HG03354 (cell line): Measurements from ENCODE around the gene CYFIP1.

Experiments
- ATAC-seq: cut with Tn5 transposase; IDR thresholded peaks from one replicate; pipeline ENCODE4 v1.9.1; 2021; ENCODE audit warnings: mild to moderate bottlenecking; ENCODE audit not compliant: unreplicated experiment, poor library complexity, severe bottlenecking

The CYFIP1 gene

DNA sequence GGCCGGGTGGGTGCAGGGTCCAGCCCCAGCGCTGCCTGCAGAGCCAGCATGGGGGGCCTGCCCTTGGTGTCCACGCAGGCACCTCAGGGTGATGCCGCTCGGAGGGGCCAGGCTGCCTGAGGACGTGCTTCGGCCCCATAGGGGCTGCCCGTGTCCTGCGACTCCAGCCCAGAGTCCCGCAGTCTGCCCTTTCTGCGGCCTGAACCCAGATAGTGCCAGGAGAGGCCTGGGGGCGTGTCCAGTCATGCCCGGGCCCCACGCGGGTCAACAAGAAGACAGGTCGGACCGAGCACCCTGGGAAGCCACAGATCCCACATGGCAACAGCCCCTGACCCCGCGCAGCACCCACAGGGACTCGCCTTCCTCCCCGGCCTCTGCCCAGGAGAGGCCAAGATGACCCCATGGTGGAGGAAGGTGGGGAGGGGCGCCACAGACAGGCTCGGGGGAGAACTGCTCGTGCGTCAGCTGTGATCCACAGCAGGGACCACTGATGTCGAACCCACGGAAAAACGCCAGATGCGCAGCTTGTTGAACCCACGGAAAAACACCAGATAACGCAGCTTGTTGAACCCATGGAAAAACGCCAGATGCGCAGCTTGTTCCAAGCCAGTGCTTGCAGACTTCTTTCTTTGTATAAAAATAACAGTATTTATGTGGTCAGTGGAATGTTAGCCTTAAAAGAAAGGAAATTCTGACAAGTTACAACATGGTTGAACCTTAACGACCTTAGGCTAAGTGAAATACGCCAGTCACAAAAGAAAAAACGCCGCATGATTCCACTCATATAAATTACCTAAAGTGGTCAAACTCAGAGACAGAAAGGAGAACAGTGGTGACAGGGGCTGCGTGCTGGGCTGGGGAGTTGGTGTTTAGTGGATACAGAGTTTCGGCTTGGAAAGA is 28.5 kb downstream of the CYFIP1 start:
- ATAC-seq, result no peak

DNA sequence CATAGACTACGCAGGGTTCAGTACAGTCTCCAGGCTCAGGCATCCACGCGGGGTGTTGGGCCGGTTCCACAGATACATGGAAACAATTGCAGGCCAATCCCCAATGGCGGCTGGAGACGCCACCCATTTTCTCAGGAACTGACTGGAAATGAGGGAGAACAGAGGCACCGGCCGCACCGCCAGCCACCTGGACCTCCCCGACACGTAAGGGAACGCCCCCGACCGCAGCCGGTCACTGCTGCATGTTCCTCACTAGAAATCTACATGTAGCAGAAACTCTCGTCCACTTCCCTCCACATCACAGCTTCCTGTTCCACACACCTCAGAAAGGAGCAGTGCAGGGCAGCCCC is 29.2 kb downstream of the CYFIP1 start:
- ATAC-seq, result no peak

DNA sequence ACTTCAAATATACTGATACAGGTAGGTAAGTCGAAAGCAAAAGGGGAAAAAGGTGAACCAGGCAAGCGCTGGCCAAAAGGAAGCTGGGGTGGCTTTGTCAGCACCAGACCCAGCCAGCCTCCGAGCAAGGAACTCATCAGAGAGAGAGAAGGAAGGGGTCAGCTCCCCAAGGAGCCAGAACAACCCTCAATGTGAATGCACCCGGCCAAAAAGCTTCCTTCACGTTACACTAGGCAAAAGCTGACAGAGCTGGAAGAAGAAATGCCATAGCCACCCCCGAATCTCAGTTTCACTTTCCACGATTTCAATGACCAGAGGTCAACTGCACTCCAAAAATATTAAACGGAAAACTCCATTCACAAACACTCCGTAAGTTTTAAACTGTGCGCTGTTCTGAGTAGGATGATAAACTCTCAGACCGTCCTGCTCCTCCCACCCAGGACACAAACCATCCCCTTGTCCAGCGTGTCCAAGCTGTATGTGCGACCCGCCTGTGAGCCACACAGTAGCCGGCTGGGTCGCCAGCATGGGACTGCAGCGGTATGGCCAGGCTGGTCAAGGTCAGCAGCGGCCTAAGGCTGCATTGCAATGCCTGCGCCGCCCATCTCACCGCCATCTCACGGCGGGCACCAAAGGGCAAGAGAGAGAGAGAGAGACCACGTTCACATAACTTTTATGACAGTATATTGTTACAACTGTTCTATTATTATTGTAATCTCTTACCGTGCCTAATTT is 29.7 kb downstream of the CYFIP1 start:
- ATAC-seq, result no peak

DNA sequence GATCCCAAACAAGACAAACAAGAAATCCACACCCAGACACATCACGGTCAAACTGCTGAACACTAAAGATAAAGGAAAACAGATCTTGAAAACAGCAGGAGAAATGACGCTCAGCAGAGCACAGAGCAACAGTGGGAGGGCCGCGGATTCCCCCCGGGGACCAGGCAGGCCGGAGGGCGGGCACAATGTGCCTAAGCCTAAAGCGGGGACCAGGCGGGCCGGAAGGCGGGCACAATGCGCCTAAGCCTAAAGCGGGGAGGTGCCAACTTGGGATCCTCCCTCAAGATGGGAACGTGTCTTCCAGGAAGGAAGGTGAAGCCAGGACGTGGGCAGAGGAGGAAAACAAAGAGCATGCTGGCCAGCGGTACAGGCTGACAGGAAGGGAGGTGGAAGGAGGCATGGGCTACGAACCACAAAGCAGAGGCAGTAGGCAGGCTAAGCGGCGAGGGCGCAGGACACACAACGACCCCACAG is 31.1 kb downstream of the CYFIP1 start:
- ATAC-seq, result peak; percentile 84

DNA sequence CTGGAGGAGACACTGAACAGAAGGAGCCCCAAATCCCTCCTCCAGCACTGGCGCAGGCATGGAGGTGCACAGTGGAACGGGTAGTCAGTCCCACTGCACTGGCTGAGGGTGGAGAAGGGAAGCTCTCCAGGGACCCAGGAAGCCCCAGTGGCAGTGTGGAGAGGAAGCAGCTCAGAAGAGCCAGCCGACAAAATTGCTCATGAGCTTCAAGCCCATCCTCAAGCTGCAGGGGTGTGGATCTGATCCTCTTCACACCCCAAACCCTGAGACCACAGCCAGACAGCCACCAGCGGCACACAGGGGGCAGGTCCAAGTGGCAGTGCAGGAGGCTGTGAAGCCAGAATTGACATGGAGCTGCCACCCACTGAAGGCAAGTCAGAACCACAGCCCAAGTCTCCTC is 32.1 kb downstream of the CYFIP1 start:
- no peak for ATAC-seq

DNA sequence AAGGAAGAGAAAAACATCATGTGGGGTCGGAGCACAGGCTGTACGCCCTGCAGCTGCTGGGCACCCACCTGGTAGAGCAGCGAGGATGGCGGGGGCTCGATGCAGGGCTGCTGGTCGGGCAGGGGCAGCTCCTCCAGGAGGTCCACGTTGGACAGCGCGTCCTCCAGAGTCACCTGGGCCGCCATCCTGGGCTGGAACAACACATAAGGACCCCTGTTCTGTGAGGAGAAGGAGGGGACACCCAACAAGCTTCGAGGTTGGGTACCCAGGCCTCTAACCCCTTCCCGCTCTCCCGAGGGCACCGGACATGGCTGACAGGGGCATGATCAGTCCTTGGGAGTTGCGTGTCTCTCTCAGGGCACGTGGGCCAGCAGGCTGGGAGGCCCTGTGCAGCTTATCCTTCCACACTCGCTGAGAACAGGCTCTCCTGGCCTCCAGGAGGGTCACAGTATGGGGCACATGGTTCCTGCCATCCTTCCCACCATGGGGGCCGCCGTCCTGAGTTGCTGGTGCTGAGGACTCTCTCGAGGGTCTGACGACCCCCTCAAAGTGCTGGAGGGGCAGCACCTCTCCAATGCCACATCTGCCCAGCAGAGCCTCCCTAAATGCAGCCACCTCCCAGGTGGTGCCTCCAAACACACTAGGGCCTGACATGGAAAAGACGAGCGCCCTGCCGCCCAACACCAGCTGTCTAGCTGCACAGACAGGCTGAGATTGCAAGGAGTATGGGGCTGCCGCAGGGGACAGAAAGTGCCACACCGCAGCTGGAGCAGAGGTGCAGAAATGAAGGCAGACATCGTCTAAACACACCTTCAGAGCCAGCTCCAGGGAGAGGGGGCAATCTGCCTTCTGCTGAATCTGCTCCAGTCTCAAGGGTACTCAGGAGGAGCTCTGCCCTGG is 32.8 kb downstream of the CYFIP1 start:
- ATAC-seq, result no peak

DNA sequence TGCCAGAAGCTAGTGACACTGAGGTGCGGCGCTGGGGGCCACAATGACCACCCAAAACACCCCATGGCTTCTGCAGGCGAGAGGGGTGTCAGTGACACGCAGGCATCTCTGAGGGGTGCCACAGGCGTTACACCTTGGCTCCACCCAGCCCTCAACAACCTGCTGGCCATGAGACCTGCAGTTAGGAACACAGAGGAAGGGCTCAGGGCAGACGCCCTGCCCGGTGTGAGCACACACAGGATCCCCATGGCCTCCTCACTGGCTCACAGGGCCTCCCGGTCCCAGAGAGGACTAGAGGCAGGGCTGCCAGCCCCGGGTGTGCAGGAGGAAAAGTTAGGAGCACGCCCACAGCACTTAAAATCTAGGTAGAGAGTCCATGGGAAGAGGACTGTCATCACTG is 35.1 kb downstream of the CYFIP1 start:
- ATAC-seq, result no peak

DNA sequence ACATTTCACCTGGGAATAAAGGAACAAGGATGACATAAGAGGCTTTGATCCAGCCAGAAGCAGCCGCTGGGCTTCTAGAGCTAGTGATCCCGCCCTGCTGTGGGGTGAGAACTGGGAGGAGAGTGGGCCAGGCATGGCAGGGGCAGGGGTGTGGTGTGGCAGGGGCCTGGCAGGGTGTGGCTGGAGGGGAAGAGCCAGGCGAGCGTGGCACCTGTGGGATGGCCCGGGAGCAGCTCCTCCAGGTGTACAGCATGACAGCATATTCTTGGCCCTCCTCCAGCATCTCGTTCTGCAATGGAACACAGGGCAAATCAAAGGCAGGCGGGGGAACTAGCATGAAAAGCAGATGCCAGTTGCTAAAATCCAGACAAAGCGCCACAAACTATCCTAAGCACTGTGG is 35.5 kb downstream of the CYFIP1 start:
- ATAC-seq, result no peak

DNA sequence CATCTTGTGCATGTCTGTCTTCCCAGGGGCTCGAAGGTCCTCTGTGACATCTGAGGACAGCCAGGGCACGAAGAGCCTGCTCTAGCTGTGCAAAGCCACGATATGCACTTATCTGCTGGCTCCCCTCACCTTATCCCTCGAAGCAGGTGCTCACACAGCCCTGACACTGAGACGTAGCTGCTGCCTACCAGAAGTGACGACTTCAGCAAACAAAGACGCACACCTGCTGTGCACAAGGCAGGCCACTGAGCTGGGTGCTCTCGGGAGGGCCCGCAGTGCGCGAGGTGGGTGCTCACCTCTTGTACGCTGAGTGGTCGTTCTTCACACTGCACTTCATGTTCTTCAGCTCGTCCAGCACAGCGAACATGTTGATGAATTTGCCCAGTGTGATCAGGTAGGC is 37.3 kb downstream of the CYFIP1 start:
- ATAC-seq, result no peak

DNA sequence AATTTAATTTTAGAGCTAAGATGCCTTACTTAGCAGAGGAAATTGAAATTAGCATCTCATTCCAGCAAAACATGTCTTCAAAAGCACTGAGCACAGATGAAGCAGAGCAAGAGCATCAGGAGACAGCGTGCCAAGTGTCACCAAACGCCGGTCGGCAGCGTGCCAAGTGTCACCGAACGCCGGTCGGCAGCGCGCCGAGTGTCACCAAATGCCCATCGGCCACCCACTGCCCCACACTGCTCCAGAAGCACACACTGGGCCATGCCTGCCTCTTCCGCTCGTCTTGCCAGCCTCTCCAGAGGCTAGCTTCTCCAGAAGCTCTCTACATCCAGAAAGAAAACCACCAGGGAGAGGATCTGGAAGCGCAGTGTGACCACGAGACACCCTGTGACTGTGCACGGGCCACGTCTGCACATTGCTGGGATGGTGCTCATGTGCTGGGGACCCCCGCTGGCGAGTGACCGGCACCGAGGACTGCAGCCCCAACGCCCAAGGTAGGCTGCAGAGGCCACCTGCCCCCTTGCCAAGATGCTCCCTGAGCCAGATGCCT is 37.8 kb downstream of the CYFIP1 start:
- ATAC-seq, result no peak

DNA sequence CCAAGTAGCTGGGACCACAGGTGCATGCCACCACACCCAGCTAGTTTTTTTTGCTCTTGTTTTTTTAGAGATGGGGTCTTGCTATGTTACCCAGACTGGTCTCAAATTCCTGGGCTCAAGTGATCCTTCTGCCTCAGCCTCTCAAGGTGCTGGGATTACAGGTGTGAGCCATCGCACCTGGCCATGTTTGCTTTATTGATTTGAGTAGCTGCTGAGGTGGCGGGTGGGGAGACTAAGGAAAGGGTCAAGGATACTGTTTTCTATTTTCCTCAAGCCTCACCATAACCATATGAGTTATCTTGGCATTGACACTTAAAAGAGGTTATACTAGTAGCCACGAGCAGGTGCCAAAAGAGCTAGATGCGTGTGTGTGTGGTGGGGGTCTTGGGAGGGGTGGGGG is 39.0 kb downstream of the CYFIP1 start:
- no peak for ATAC-seq

DNA sequence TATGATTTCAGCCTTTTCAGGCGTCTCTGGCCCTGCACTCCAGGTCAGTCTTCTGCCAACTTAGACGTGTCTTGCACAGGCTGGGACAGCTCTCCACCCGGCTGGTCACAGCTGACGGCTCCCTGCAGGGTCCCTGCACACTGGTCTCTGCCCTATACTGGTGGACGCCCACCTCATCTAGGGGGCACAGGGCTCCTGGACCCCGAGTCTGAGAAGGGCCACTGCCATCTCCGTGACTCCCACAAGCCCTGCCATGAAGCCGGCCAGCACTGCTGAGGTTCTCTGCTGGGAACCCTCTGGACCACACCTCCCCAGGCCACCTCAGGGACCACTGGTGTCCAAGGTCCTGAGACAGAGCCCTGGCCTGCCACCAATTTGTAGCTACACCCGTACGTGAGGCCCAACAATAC is 40.5 kb downstream of the CYFIP1 start:
- ATAC-seq, result no peak

DNA sequence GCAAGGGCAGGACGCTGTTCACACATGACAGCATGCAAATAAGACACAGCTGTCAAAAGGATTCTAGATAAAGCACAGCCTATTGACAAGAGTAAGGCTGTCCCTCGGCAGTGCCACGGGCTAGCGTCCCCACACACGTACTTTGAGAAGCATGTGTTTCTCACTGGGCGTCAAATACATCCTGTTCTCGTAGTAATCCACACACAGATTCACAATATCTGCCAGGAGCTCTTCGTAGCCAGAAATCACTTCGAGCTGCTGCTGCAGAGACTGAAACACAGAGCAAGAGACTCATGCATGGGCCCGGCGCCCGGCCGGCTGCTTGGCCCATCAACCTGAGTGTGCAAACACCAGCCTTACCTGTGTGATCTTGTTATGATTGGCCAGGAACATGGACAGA is 41.1 kb downstream of the CYFIP1 start:
- no peak for ATAC-seq

DNA sequence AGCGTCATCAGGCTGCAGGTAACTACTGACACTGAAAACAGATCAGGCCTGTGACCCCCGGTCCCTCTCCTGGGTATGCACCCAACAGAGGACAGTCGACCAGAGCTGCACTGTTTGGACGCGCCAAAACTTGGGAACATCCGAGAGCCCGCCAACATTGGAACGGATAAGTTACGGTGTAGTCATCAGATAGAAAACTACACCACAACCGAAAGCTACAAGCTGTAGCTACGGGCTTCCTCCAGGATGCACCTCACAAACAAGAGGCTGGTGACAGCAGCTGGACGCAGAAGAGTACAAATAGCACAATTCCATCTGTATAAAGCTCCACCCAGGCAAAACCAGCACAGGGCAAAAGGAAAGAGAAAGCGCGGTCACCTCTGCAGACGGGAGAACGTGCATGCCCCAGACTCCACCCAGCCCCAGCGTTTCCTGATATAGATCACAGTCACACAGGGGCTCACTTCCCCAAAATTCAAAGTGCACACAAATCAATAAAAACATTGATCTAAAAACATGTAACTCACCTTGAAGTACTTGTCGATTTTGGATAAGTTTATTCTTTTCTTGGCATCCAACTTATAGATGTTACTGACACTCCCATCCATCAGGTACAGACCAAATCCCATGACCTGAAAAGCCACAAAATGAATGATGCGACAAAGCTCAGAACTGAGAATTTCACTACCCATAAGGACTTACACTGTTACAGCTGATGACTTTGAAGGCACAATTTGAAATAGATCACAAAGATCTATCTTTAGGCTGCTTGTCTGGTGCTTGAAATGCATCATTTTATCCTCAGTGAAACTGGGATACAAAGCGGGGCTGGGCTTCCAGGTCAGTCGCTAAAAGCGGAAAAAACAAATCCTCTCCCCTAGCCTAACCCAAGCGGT is 43.3 kb downstream of the CYFIP1 start:
- ATAC-seq, result peak; percentile 94

DNA sequence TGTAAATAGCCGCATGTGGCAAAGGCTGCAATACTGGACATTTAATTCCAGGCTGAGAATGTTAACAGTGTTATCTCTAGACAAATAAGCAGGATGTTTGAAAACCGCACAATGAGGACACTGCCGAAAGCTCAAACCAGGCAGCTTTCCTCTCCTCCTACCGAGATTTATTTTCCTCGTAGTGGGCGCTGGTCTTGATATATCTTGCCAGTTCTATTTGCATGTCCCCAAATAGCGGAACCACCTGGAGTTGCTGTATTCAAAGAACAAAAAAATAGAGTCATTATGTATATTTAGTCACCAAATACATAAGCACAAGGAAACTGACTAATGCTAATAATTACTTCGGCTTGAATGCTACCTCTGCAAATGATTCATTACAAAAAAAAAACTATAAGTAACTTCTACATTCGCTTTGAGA is 46.5 kb downstream of the CYFIP1 start:
- no peak for ATAC-seq

DNA sequence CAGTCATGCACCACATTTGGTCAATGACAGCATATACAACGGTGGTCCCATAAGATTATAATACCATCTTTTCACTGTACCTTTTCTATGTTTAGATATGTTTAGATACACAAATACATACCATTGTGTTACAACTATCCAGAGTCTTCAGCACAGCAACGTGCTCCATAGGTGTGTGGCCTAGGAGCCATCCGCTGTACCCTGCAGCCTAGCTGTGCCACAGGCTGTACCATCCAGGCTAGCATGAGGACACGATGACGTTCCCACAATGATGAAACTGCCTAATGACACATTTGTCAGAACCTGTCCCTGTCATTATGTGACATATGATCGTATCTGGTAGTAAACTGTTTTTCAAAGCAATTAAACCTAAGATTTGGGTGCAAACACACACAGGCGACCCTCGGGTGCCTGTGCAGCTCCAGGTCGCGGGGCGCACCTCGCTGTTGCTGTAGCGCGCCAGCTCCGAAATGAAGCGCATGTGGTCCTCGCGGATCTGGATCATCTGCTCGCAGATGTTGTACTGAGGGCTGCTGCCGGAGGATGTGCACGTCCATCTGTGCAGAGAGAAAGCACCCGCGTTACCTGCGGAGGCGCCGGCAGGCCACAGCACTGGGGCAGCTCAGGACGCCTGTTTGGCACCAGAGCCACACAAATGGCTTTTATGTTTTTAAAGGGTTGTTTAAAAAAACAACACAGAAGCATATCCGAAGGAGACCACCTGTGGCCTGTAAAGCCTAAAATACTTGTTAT is 48.2 kb downstream of the CYFIP1 start:
- ATAC-seq, result no peak

DNA sequence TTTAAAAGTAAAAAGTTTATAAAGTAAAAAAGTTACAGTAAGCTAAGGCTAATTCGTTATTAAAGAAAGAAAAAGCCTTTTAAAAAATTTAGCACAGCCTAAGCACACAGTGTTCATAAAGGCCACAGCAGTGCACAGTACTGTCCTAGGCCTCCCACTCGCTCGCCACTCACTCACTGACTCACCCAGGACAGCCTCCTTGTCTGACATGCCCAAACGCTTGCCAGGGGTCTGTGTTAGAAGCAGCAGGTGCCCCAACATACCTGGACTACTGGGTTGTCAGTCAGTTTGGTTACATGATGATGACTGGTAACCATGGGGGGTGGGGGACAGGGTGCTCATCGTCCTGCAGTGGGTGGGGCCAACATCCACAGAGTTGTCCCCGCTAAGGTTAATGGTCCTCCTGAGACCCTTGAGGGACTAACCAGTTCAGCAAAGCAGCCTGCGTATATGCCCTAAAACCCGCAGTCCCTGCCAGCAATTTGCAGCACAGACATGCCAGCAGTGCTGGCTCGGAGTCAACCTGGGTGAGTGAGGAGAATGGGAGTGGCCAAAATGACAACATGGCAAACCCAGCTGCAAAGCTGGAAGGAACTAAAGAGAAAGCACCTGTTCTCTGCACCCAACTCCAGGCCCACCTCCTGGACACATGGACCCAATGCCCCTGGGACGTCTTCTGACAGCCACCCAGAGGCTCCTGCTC is 49.2 kb downstream of the CYFIP1 start:
- ATAC-seq, result no peak

DNA sequence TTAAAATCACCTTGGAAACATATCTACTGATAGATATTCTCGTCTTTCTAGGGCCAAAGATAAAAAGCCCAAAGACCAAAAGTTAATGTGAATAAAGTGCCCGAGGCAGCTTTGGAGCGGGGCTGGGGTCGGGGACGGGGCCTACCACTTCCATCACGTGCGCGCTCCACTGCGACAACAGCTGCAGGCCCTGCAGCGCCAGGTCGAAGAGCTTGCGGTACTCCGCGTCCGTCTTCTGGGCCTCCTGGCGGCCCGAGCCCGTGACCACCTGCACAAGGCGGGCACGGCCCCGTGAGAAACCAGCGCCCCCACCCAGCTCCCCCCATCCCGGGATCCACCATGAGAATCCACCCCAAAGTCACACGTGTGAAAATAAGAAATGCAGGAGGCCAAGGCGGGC is 52.4 kb downstream of the CYFIP1 start:
- no peak for ATAC-seq
